ENCODE results near the gene PCGF2.

The PCGF2 gene

GRCh38 chr17:38705523-38705802 is 42.7 kb downstream of the PCGF2 start:
- H3K4me2 ChIP-seq (ENCODE audit: low read depth, low read length) = no peak overlapping the region

GRCh38 chr17:38704606-38705522 is 43.3 kb downstream of the PCGF2 start, which contains the start of gene MLLT6:
Gene MLLT6, plus strand, starts transcription at chr17:38705273. Its CDS starts 360 bp downstream, at chr17:38705633.
- peak within 1 kb of the TSS; percentile 86 for H3K4me3 ChIP-seq (ENCODE audit: low read length)
- no peaks in the 10 kb centered on the region for H3K27me3 ChIP-seq (replicated peaks; ENCODE audit: insufficient read depth, low read length)
- peaks cover 50% of the 10 kb centered on the region for H3F3A ChIP-seq (ENCODE audit: insufficient read depth, low read length)
- H3K4me1 ChIP-seq (ENCODE audit: low read length) = peaks cover 20% of the 10 kb centered on the region
- peak within 1 kb of the TSS; percentile 93 for H3K9ac ChIP-seq (ENCODE audit: low read length)
- peak within 1 kb of the TSS; percentile 89 for H3K4me2 ChIP-seq (ENCODE audit: low read depth, low read length)
- DNase-seq = peak; percentile 82
- no peaks in the 10 kb centered on the region for H4K20me1 ChIP-seq (ENCODE audit: insufficient read depth, low read length)
- no peaks in the 10 kb centered on the region for H3K9me3 ChIP-seq (replicated peaks; ENCODE audit: insufficient read depth, low read length)
- 0 out of 2 replicates have a peak, but pooled peaks cover 5% of the 10 kb centered on the region for H3K36me3 ChIP-seq (replicated peaks; ENCODE audit: insufficient read depth, low read length)
- H3K27ac ChIP-seq (ENCODE audit: low read length) = peak within 1 kb of the TSS; percentile 98
- H3K79me2 ChIP-seq (ENCODE audit: low read length) = peaks cover 55% of the 10 kb centered on the region
- H3K9me2 ChIP-seq (replicated peaks; ENCODE audit: insufficient read depth, low read length) = no peaks in the 10 kb centered on the region
- TF ChIP-seq EZH2phosphoT487 (IDR thresholded peaks at IDR 0.05; ENCODE audit: low read length) (no peak), CTCF (IDR thresholded peaks at IDR 0.05; ENCODE audit: low read length) (no peak), EZH2 (optimal IDR thresholded peaks at IDR 0.05; ENCODE audit: low read depth, low read length) (no peak)
- peak within 1 kb of the TSS; percentile 61 for H2AFZ ChIP-seq (ENCODE audit: low read length)

More at GRCh38 chr17:38705523-38705802, 42.7 kb downstream of the PCGF2 start:
- Histone ChIP-seq H2AFZ (ENCODE audit: low read length) (no peak overlapping the region), H3K9me3 (replicated peaks; ENCODE audit: insufficient read depth, low read length) (no peaks in the 10 kb centered on the region), H3K4me3 (ENCODE audit: low read length) (peak overlapping the region; percentile 86; the same call in 1 of the 2 replicates), H4K20me1 (ENCODE audit: insufficient read depth, low read length) (no peaks in the 10 kb centered on the region), H3K9me2 (replicated peaks; ENCODE audit: insufficient read depth, low read length) (no peaks in the 10 kb centered on the region), H3K27ac (ENCODE audit: low read length) (no peak overlapping the region), H3F3A (ENCODE audit: insufficient read depth, low read length) (peaks cover 46% of the 10 kb centered on the region), H3K4me1 (ENCODE audit: low read length) (peaks cover 15% of the 10 kb centered on the region), H3K36me3 (replicated peaks; ENCODE audit: insufficient read depth, low read length) (0 out of 2 replicates have a peak, but pooled peaks cover 5% of the 10 kb centered on the region), H3K27me3 (replicated peaks; ENCODE audit: insufficient read depth, low read length) (no peaks in the 10 kb centered on the region), H3K79me2 (ENCODE audit: low read length) (peaks cover 61% of the 10 kb centered on the region), H3K9ac (ENCODE audit: low read length) (peak overlapping the region; percentile 35; the same call in 1 of the 2 replicates)
- DNase-seq = no peak
- TF ChIP-seq EZH2phosphoT487 (IDR thresholded peaks at IDR 0.05; ENCODE audit: low read length) (no peak), CTCF (IDR thresholded peaks at IDR 0.05; ENCODE audit: low read length) (no peak), EZH2 (optimal IDR thresholded peaks at IDR 0.05; ENCODE audit: low read depth, low read length) (no peak)

GRCh38 chr17:38703742-38704605 is 44.2 kb downstream of the PCGF2 start:
- H3K9me3 ChIP-seq (replicated peaks; ENCODE audit: insufficient read depth, low read length) = no peaks in the 10 kb centered on the region
- peaks cover 50% of the 10 kb centered on the region for H3F3A ChIP-seq (ENCODE audit: insufficient read depth, low read length)
- peaks cover 46% of the 10 kb centered on the region for H3K79me2 ChIP-seq (ENCODE audit: low read length)
- peak overlapping the region; percentile 86 for H3K4me3 ChIP-seq (ENCODE audit: low read length)
- H4K20me1 ChIP-seq (ENCODE audit: insufficient read depth, low read length) = no peaks in the 10 kb centered on the region
- no peaks in the 10 kb centered on the region for H3K27me3 ChIP-seq (replicated peaks; ENCODE audit: insufficient read depth, low read length)
- DNase-seq = peak; percentile 94
- H3K9me2 ChIP-seq (replicated peaks; ENCODE audit: insufficient read depth, low read length) = no peaks in the 10 kb centered on the region
- H3K9ac ChIP-seq (ENCODE audit: low read length) = peak overlapping the region; percentile 93
- peak overlapping the region; percentile 61 for H2AFZ ChIP-seq (ENCODE audit: low read length)
- 0 out of 2 replicates have a peak, but pooled peaks cover 5% of the 10 kb centered on the region for H3K36me3 ChIP-seq (replicated peaks; ENCODE audit: insufficient read depth, low read length)
- peak overlapping the region; percentile 89 for H3K4me2 ChIP-seq (ENCODE audit: low read depth, low read length)
- peaks cover 20% of the 10 kb centered on the region for H3K4me1 ChIP-seq (ENCODE audit: low read length)
- peak overlapping the region; percentile 98 for H3K27ac ChIP-seq (ENCODE audit: low read length)
- no peak for TF ChIP-seq CTCF (IDR thresholded peaks at IDR 0.05; ENCODE audit: low read length)
- TF ChIP-seq EZH2phosphoT487 (IDR thresholded peaks at IDR 0.05; ENCODE audit: low read length) = no peak
- TF ChIP-seq EZH2 (optimal IDR thresholded peaks at IDR 0.05; ENCODE audit: low read depth, low read length) = no peak
